GM19463 (cell line): ENCODE measurements around the gene MGAT5B.
"Not testable (repeated sequence)": the region's sequence is repeated elsewhere in the genome, so short reads cannot be mapped to it uniquely, and the experiment has no call there.

Experiments
- ATAC-seq: cut with Tn5 transposase; IDR thresholded peaks from one replicate; pipeline ENCODE4 v1.9.1; 2021; ENCODE audit warnings: mild to moderate bottlenecking, moderate library complexity; ENCODE audit not compliant: unreplicated experiment

Gene MGAT5B

GRCh38 chr17:76868176-76868668 is at the start of gene MGAT5B:
Gene MGAT5B, plus strand, starts transcription at chr17:76868404. Its CDS starts 626 bp downstream, at chr17:76869030.
- peak; percentile 53 for ATAC-seq

GRCh38 chr17:76820039-76820438 is 48.2 kb upstream of the MGAT5B start:
- no peak for ATAC-seq

- no peak for ATAC-seq
Observed at GRCh38 chr17:76820561-76820960, 47.6 kb upstream of the MGAT5B start.

GRCh38 chr17:76822184-76822778 is 45.9 kb upstream of the MGAT5B start:
- ATAC-seq, result no peak

- no peak for ATAC-seq
Observed at GRCh38 chr17:76824093-76824492, 44.1 kb upstream of the MGAT5B start.

GRCh38 chr17:76826330-76827068 is 41.7 kb upstream of the MGAT5B start:
- no peak for ATAC-seq

- no peak for ATAC-seq
Observed at GRCh38 chr17:76827736-76828135, 40.5 kb upstream of the MGAT5B start.

GRCh38 chr17:76830987-76831715 is 37.1 kb upstream of the MGAT5B start:
- ATAC-seq, result no peak

- ATAC-seq, result no peak
Observed at GRCh38 chr17:76833034-76833644, 35.1 kb upstream of the MGAT5B start.

GRCh38 chr17:76833747-76834146 is 34.5 kb upstream of the MGAT5B start:
- no peak for ATAC-seq

- no peak for ATAC-seq
Observed at GRCh38 chr17:76834870-76835269, 33.3 kb upstream of the MGAT5B start.

- ATAC-seq, result no peak
Observed at GRCh38 chr17:76840443-76840767, 27.8 kb upstream of the MGAT5B start.

- no peak for ATAC-seq
Observed at GRCh38 chr17:76840884-76841775, 27.1 kb upstream of the MGAT5B start.

GRCh38 chr17:76841776-76842405 is 26.3 kb upstream of the MGAT5B start:
- no peak for ATAC-seq

GRCh38 chr17:76843068-76843467 is 25.1 kb upstream of the MGAT5B start:
- not testable (repeated sequence) for ATAC-seq

GRCh38 chr17:76843703-76844484 is 24.3 kb upstream of the MGAT5B start:
- no peak for ATAC-seq

- no peak for ATAC-seq
Observed at GRCh38 chr17:76844485-76844829, 23.7 kb upstream of the MGAT5B start.

- no peak for ATAC-seq
Observed at GRCh38 chr17:76844846-76845245, 23.4 kb upstream of the MGAT5B start.

- ATAC-seq, result no peak
Observed at GRCh38 chr17:76845541-76846017, 22.6 kb upstream of the MGAT5B start.
